PFSK-1 (cell line): Measurements from ENCODE around the gene ANAPC2.

ENCODE experiments used
- FOXP2 ChIP-seq: optimal IDR thresholded peaks from 2 replicates; pipeline ENCODE3; 2011; ENCODE audit warnings: borderline replicate concordance, control low read depth, inconsistent platforms; ENCODE audit not compliant: insufficient read depth; ENCODE audit errors: extremely low read length, extremely low read depth
- POLR2AphosphoS5 ChIP-seq: IDR thresholded peaks from 2 replicates; pipeline ENCODE4 v1.6.1; 2012; ENCODE audit warnings: low read depth, mild to moderate bottlenecking, control low read depth, low read length, moderate library complexity
- REST ChIP-seq, 2 experiments: IDR thresholded peaks; 2 replicates each; pipeline versions ENCODE4 v1.6.1 to v1.8.0; 2011 to 2012; ENCODE audit warnings: low read depth in 2 of 2, low read length in 2 of 2, control low read depth in 1 of 2, inconsistent platforms in 1 of 2, mild to moderate bottlenecking in 1 of 2, moderate library complexity in 1 of 2; ENCODE audit not compliant: insufficient read depth in 1 of 2
- SIN3A ChIP-seq: IDR thresholded peaks from 2 replicates; pipeline ENCODE4 v1.6.1; 2012; ENCODE audit warnings: mild to moderate bottlenecking, low read length, moderate library complexity, borderline replicate concordance; ENCODE audit not compliant: insufficient read depth
- TAF1 ChIP-seq: IDR thresholded peaks from 2 replicates; pipeline ENCODE4 v1.6.1; 2012; ENCODE audit warnings: low read length, control low read depth, borderline replicate concordance; ENCODE audit not compliant: insufficient read depth

The ANAPC2 gene

GRCh38 chr9:137224830-137225694 is 36.7 kb upstream of the ANAPC2 start, which contains the start of gene CYSRT1:
Gene CYSRT1 (plus strand): TSS chr9:137225174. CDS start chr9:137225622, 448 bp downstream.
- TF ChIP-seq POLR2AphosphoS5, result no peak
- TF ChIP-seq FOXP2, result no peak
- no peak for TF ChIP-seq REST (IDR thresholded peaks at IDR 0.05; ENCODE audit: insufficient read depth in 1 of 2, low read depth in 2 of 2, low read length in 2 of 2)
- TF ChIP-seq SIN3A, result no peak
- no peak for TF ChIP-seq TAF1

- TF ChIP-seq POLR2AphosphoS5 (peak; percentile 89), REST (IDR thresholded peaks at IDR 0.05; ENCODE audit: insufficient read depth in 1 of 2, low read depth in 2 of 2, low read length in 2 of 2) (no peak), TAF1 (peak; percentile 55; the same call in 1 of the 2 replicates)
Measured at GRCh38 chr9:137223078-137223970, 35.0 kb upstream of the ANAPC2 start.

GRCh38 chr9:137222190-137223077 is 34.1 kb upstream of the ANAPC2 start, which contains the start of gene RNF208:
Gene RNF208 (minus strand): TSS chr9:137222240. CDS start chr9:137221212, 1,028 bp downstream.
- TF ChIP-seq FOXP2 (no peak), SIN3A (no peak), TAF1 (no peak)

GRCh38 chr9:137221506-137222111 is 33.2 kb upstream of the ANAPC2 start:
- TF ChIP-seq SIN3A, result no peak
- TF ChIP-seq POLR2AphosphoS5, result no peak
- TF ChIP-seq TAF1, result no peak
- no peak for TF ChIP-seq REST (IDR thresholded peaks at IDR 0.05; ENCODE audit: insufficient read depth in 1 of 2, low read depth in 2 of 2, low read length in 2 of 2)
- no peak for TF ChIP-seq FOXP2
